Measurements from ENCODE around the gene MRPL37. TPM values are rescaled to one million over a fixed set of nuclear protein-coding genes. Genes with fewer than 3 reads are reported as not detected.

Gene MRPL37
- total RNA-seq, 1 donor from 2014 or later, result 73.7 TPM

- TF ChIP-seq CTCF (IDR thresholded peaks at IDR 0.05), result no peak
- Mint-ChIP-seq H3K4me3 (ENCODE audit: unreplicated experiment) (no peak overlapping the region), H3K4me1 (ENCODE audit: unreplicated experiment) (peaks cover 20% of the 10 kb centered on the region), H3K27ac (ENCODE audit: unreplicated experiment) (no peak overlapping the region), H3K36me3 (ENCODE audit: unreplicated experiment) (no peaks in the 10 kb centered on the region), H3K9me3 (ENCODE audit: unreplicated experiment) (no peaks in the 10 kb centered on the region), H3K27me3 (ENCODE audit: unreplicated experiment) (no peaks in the 10 kb centered on the region)
- no peak for DNase-seq (ENCODE audit: extremely low spot score, unreplicated experiment)
Observed at GRCh38 chr1:54263601-54264226, 63.7 kb downstream of the MRPL37 start.

DNA sequence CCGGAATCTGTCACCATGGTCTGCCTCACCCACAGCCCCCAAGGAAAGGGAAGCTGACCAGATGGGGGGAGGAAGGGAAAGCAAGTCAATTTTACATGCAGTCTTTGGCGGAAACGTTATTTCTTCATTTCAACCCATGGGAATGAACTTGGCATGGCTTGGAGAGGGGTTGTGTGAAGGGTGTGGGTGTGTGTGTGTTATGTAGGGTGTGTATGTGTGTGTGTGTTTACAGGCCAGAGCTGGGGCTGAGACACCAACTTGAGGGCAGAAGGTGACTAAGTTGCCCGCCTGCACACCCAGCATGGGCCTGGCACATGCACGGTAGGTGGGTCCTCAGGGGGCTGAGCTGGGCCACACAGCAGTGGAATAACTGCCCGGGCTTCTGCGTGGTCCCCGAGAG is 65.2 kb downstream of the MRPL37 start:
- peaks cover 3% of the 10 kb centered on the region for H3K36me3 Mint-ChIP-seq (ENCODE audit: unreplicated experiment)
- no peak for DNase-seq (ENCODE audit: extremely low spot score, unreplicated experiment)
- no peak overlapping the region for H3K27ac Mint-ChIP-seq (ENCODE audit: unreplicated experiment)
- H3K4me3 Mint-ChIP-seq (ENCODE audit: unreplicated experiment), result no peak overlapping the region
- H3K4me1 Mint-ChIP-seq (ENCODE audit: unreplicated experiment), result peaks cover 20% of the 10 kb centered on the region
- H3K27me3 Mint-ChIP-seq (ENCODE audit: unreplicated experiment), result no peaks in the 10 kb centered on the region
- no peak for TF ChIP-seq CTCF (IDR thresholded peaks at IDR 0.05)
- H3K9me3 Mint-ChIP-seq (ENCODE audit: unreplicated experiment), result no peaks in the 10 kb centered on the region

- no peak for TF ChIP-seq CTCF (IDR thresholded peaks at IDR 0.05)
- no peak overlapping the region for H3K4me3 Mint-ChIP-seq (ENCODE audit: unreplicated experiment)
- H3K9me3 Mint-ChIP-seq (ENCODE audit: unreplicated experiment), result no peaks in the 10 kb centered on the region
- H3K27me3 Mint-ChIP-seq (ENCODE audit: unreplicated experiment), result no peaks in the 10 kb centered on the region
- H3K27ac Mint-ChIP-seq (ENCODE audit: unreplicated experiment), result no peak overlapping the region
- H3K36me3 Mint-ChIP-seq (ENCODE audit: unreplicated experiment), result peaks cover 4% of the 10 kb centered on the region
- no peak for DNase-seq (ENCODE audit: extremely low spot score, unreplicated experiment)
- peaks cover 20% of the 10 kb centered on the region for H3K4me1 Mint-ChIP-seq (ENCODE audit: unreplicated experiment)
Observed at GRCh38 chr1:54265659-54266058, 65.7 kb downstream of the MRPL37 start.

GRCh38 chr1:54266195-54266594 is 66.2 kb downstream of the MRPL37 start:
- no peaks in the 10 kb centered on the region for H3K9me3 Mint-ChIP-seq (ENCODE audit: unreplicated experiment)
- peaks cover 4% of the 10 kb centered on the region for H3K36me3 Mint-ChIP-seq (ENCODE audit: unreplicated experiment)
- DNase-seq (ENCODE audit: extremely low spot score, unreplicated experiment), result no peak
- no peak for TF ChIP-seq CTCF (IDR thresholded peaks at IDR 0.05)
- no peaks in the 10 kb centered on the region for H3K27me3 Mint-ChIP-seq (ENCODE audit: unreplicated experiment)
- H3K27ac Mint-ChIP-seq (ENCODE audit: unreplicated experiment), result no peak overlapping the region
- H3K4me1 Mint-ChIP-seq (ENCODE audit: unreplicated experiment), result peaks cover 17% of the 10 kb centered on the region
- H3K4me3 Mint-ChIP-seq (ENCODE audit: unreplicated experiment), result no peak overlapping the region

GRCh38 chr1:54266908-54267307 is 66.9 kb downstream of the MRPL37 start:
- H3K4me1 Mint-ChIP-seq (ENCODE audit: unreplicated experiment), result peaks cover 25% of the 10 kb centered on the region
- H3K4me3 Mint-ChIP-seq (ENCODE audit: unreplicated experiment), result no peak overlapping the region
- no peak overlapping the region for H3K27ac Mint-ChIP-seq (ENCODE audit: unreplicated experiment)
- DNase-seq (ENCODE audit: extremely low spot score, unreplicated experiment), result no peak
- H3K27me3 Mint-ChIP-seq (ENCODE audit: unreplicated experiment), result no peaks in the 10 kb centered on the region
- H3K36me3 Mint-ChIP-seq (ENCODE audit: unreplicated experiment), result peaks cover 4% of the 10 kb centered on the region
- TF ChIP-seq CTCF (IDR thresholded peaks at IDR 0.05), result no peak
- no peaks in the 10 kb centered on the region for H3K9me3 Mint-ChIP-seq (ENCODE audit: unreplicated experiment)

Other genes with a start within 250 kb of the MRPL37 start
- not detected in 2 replicates for gene LDLRAD1, start 182.0 kb upstream of the MRPL37 start, total RNA-seq
- gene TMEM59, start 147.0 kb upstream of the MRPL37 start, total RNA-seq, result 399 and 409 TPM in 2 replicates
- gene TCEANC2, start 146.6 kb upstream of the MRPL37 start, total RNA-seq, result 3.1 and 3.9 TPM in 2 replicates
- gene CDCP2, start 47.2 kb upstream of the MRPL37 start, total RNA-seq, result not detected in 2 replicates
- gene CYB5RL, start 137 bp upstream of the MRPL37 start, total RNA-seq, result 10.7 and 12.4 TPM in 2 replicates
- gene SSBP3, start 206.2 kb downstream of the MRPL37 start, total RNA-seq, result 56.4 and 68.1 TPM in 2 replicates